GM20000 (cell line): ENCODE data around the gene IFNL4.
"Not testable (repeated sequence)": the region's sequence is repeated elsewhere in the genome, so short reads cannot be mapped to it uniquely, and the experiment has no call there.

Experiments
- DNase-seq: peaks from one replicate; pipeline ENCODE4 v3.0.0; 2012; ENCODE audit warnings: low spot score
- CTCF ChIP-seq: IDR thresholded peaks from 2 replicates; pipeline ENCODE4 v1.5.1; 2012; ENCODE audit warnings: mild to moderate bottlenecking, control low read depth; ENCODE audit errors: extremely low read depth, missing control alignments

Gene IFNL4

GRCh38 chr19:39277598-39277997 lies 28.9 kb upstream of the IFNL4 start:
- TF ChIP-seq CTCF, result no peak
- DNase-seq, result no peak

GRCh38 chr19:39276740-39277139 lies 28.1 kb upstream of the IFNL4 start:
- no peak for DNase-seq
- TF ChIP-seq CTCF, result no peak

DNA sequence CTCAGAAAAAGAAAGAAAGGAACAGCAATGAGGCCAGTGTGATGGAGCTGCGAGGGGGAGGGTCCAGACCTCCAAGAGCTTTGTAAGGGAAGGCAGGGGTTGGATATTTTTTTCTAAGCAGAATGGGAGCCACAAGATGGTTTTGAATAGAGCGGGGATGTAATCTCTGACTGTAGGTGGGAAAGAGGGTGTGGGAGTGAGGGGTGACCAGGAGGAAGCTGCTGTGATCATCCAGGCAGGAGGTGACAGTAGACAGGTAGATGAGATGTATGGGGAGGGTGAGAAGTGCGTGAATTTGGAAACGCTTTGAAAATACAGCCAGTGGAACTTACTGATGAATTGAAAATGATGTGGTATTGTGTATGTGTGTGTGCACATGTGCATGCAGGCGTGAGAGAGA lies 26.9 kb upstream of the IFNL4 start:
- DNase-seq, result no peak

GRCh38 chr19:39273859-39274258 lies 25.2 kb upstream of the IFNL4 start:
- DNase-seq, result not testable (repeated sequence)

More for the DNA sequence above, 26.9 kb upstream of the IFNL4 start:
- no peak for TF ChIP-seq CTCF

- no peak for DNase-seq
- TF ChIP-seq CTCF, result no peak
Observed at GRCh38 chr19:39270036-39270871, 21.6 kb upstream of the IFNL4 start.

GRCh38 chr19:39269369-39269768 lies 20.7 kb upstream of the IFNL4 start:
- DNase-seq, result not testable (repeated sequence)

- not testable (repeated sequence) for DNase-seq
Observed at GRCh38 chr19:39268531-39269223, 20.0 kb upstream of the IFNL4 start.

GRCh38 chr19:39268085-39268484 lies 19.4 kb upstream of the IFNL4 start, which contains the start of gene IFNL2:
IFNL2 (plus strand) TSS chr19:39268396; CDS start chr19:39268569, 173 bp downstream.
- not testable (repeated sequence) for DNase-seq

DNA sequence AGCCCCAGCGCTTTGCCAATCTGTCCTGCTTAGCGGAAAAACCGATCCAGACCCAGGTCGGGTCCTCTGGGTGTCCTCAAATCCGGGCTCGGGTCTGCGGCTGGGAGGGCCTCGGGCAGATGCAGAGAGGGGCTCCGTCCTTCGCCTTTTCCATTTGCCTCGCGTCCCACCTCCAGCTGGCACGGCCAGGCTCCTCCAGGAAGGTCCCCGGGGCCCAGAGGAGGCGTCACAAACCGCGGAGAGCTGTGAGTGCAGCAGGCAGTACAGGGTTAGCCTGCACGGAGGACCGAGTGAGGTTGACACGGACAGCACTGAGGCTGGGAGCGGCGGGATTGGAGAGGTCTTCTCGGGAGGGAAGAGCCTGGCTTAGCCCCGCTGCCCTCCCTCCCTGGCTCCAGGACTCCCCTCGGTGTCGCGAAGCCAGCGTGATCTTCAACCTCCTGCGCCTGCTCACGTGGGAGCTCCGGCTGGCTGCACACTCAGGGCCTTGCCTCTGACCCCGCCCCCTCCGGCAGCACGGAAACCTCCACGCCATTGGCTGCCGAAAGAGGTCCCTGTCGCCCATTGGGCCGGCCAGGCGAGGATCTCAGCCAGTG lies 16.8 kb upstream of the IFNL4 start:
- no peak for TF ChIP-seq CTCF
- DNase-seq, result no peak
